HepG2 (cell line): Measurements from ENCODE around the gene C6orf132. TPM values are rescaled to one million over a fixed set of nuclear protein-coding genes. Genes with fewer than 3 reads are reported as not detected.

Experiments used
- ARID3A ChIP-seq: IDR thresholded peaks from 2 replicates; pipeline ENCODE4 v1.6.1; 2012; ENCODE audit warnings: low read depth, low read length, improper control_type of control experiment
- BCL6 ChIP-seq: IDR thresholded peaks from 2 replicates; pipeline ENCODE4 v1.6.1; 2016; ENCODE audit warnings: missing genetic modification reagents, missing compliant biosample characterization
- CTCF ChIP-seq: sonication (generic); formaldehyde crosslinking; IDR thresholded peaks from 2 replicates; pipeline ENCODE4 v1.5.0; 2020; ENCODE audit warnings: mild to moderate bottlenecking, missing genetic modification reagents, moderate library complexity
- ERF ChIP-seq: IDR thresholded peaks from 2 replicates; pipeline ENCODE4 v1.6.1; 2018; ENCODE audit warnings: missing biosample characterization, missing genetic modification reagents
- GABPA ChIP-seq, 2 experiments: IDR thresholded peaks; 2 replicates each; pipeline ENCODE4 v1.6.1; 2011 to 2016; ENCODE audit warnings: low read depth in 2 of 2, low read length in 1 of 2, missing biosample characterization in 1 of 2, missing genetic modification characterization in 1 of 2
- IKZF1 ChIP-seq: fragments of 450-650 bp; IDR thresholded peaks from 2 replicates; pipeline ENCODE4 v1.7.1; 2016
- KAT8 ChIP-seq: IDR thresholded peaks from 2 replicates; pipeline ENCODE4 v1.6.1; 2016; ENCODE audit warnings: missing genetic modification reagents, missing compliant biosample characterization
- KLF6 ChIP-seq: IDR thresholded peaks from 2 replicates; pipeline ENCODE4 v1.8.0; 2016; ENCODE audit warnings: missing biosample characterization, missing genetic modification reagents
- PITX1 ChIP-seq: sonication (generic); formaldehyde crosslinking; IDR thresholded peaks from 2 replicates; pipeline ENCODE4 v1.5.1; 2020; ENCODE audit warnings: mild to moderate bottlenecking, missing genetic modification reagents
- PTBP1 ChIP-seq: fragments of 200-400 bp; formaldehyde crosslinking; IDR thresholded peaks from 2 replicates; pipeline ENCODE4 v1.6.1; 2018; ENCODE audit warnings: low read length, low read depth; ENCODE audit not compliant: poor library complexity, severe bottlenecking
- RXRA ChIP-seq: sonication (generic); formaldehyde crosslinking; IDR thresholded peaks from 2 replicates; pipeline ENCODE4 v1.5.1; 2020; ENCODE audit warnings: missing genetic modification reagents
- RXRB ChIP-seq: IDR thresholded peaks from 2 replicates; pipeline ENCODE4 v1.6.1; 2016; ENCODE audit warnings: borderline replicate concordance, missing genetic modification reagents, missing compliant biosample characterization
- SALL1 ChIP-seq: sonication (generic); formaldehyde crosslinking; IDR thresholded peaks from 2 replicates; pipeline ENCODE4 v1.8.0; 2022; ENCODE audit warnings: mild to moderate bottlenecking, missing genetic modification reagents
- TFAP4 ChIP-seq: sonication (generic); IDR thresholded peaks from 2 replicates; pipeline ENCODE4 v1.6.1; 2016; ENCODE audit warnings: low read depth, borderline replicate concordance
- ZBTB26 ChIP-seq: IDR thresholded peaks from 2 replicates; pipeline ENCODE4 v1.6.1; 2016; ENCODE audit warnings: missing compliant biosample characterization, missing genetic modification reagents, borderline replicate concordance
- ZFP90 ChIP-seq: sonication (generic); formaldehyde crosslinking; IDR thresholded peaks from 2 replicates; pipeline ENCODE4 v1.8.0; 2022; ENCODE audit warnings: missing genetic modification reagents, mild to moderate bottlenecking, inconsistent platforms, borderline replicate concordance
- ZHX1 ChIP-seq: sonication (generic); formaldehyde crosslinking; IDR thresholded peaks from 2 replicates; pipeline ENCODE4 v1.8.1; 2022; ENCODE audit warnings: low read depth, mild to moderate bottlenecking, missing genetic modification reagents
- ZNF451 ChIP-seq: sonication (generic); formaldehyde crosslinking; IDR thresholded peaks from 2 replicates; pipeline ENCODE4 v1.5.0; 2020; ENCODE audit warnings: mild to moderate bottlenecking, missing genetic modification reagents
- ZNF484 ChIP-seq: sonication (generic); formaldehyde crosslinking; IDR thresholded peaks from 2 replicates; pipeline ENCODE4 v1.5.1; 2020; ENCODE audit warnings: mild to moderate bottlenecking, low read depth, missing genetic modification reagents, borderline replicate concordance
- ZNF619 ChIP-seq: sonication (generic); formaldehyde crosslinking; IDR thresholded peaks from 2 replicates; pipeline ENCODE4 v1.4.0; 2020; ENCODE audit warnings: mild to moderate bottlenecking, missing genetic modification reagents
- ZNF768 ChIP-seq: sonication (generic); formaldehyde crosslinking; IDR thresholded peaks from 2 replicates; pipeline ENCODE4 v1.4.0; 2020; ENCODE audit warnings: missing genetic modification reagents
- ZNF891 ChIP-seq: sonication (generic); formaldehyde crosslinking; IDR thresholded peaks from 2 replicates; pipeline ENCODE4 v1.5.0; 2020; ENCODE audit warnings: mild to moderate bottlenecking, missing genetic modification reagents
- polyA plus RNA-seq, 8 experiments: library from polyadenylated mRNA; depleted of rRNA in 3 of 8; stranded (reverse) in 7 of 8; unstranded in 1 of 8; fragments of >200 nt; fragmentation: Illumina TruSeq in 4 of 8; extraction: Trizol in 4 of 8; gene quantifications; 2 replicates each; pipeline versions ENCODE4 v1.2.1 to v1.2.3, GENCODE V29; 2011 to 2016; ENCODE audit warnings: low read depth in 4 of 8, missing spikeins in 1 of 8, mixed read lengths in 1 of 8; ENCODE audit not compliant: insufficient read depth in 1 of 8
- total RNA-seq, 5 experiments: library from RNA; depleted of rRNA; stranded (reverse); fragments of >200 nt; fragmentation: Illumina TruSeq; extraction: Trizol; gene quantifications; 2 replicates each; pipeline ENCODE4 v1.2.3, GENCODE V29; 2016; ENCODE audit warnings: low read depth in 1 of 5

The C6orf132 gene
- total and polyA plus RNA-seq, 2 of the 13 experiments (the other 11 are each of a cell fraction or from before 2014, with no cell fraction given) = 0.78 to 3.0 TPM

GRCh38 chr6:42166444-42167141 is 24.2 kb upstream of the C6orf132 start (continued):
- TF ChIP-seq ZBTB26 (CRISPR knock-in tag) (no peak), ZFP90 (CRISPR knock-in tag) (no peak), KLF6 (CRISPR knock-in tag) (no peak), ZNF484 (CRISPR knock-in tag) (no peak), PITX1 (CRISPR knock-in tag) (peak; percentile 39; the same call in 1 of the 2 replicates), CTCF (peak; percentile 93), ZHX1 (CRISPR knock-in tag) (no peak), PTBP1 (no peak), RXRA (CRISPR knock-in tag) (0 out of 2 replicates have a peak, but pooled peaks have one; percentile 38), KAT8 (CRISPR knock-in tag) (peak; percentile 62; the same call in 1 of the 2 replicates), RXRB (CRISPR knock-in tag) (peak; percentile 39; the same call in 1 of the 2 replicates), TFAP4 (no peak), ZNF451 (CRISPR knock-in tag) (no peak), ARID3A (no peak), GABPA (IDR thresholded peaks at IDR 0.05; ENCODE audit: low read depth, low read length) (no peak), GABPA (CRISPR knock-in tag; IDR thresholded peaks at IDR 0.05; ENCODE audit: low read depth) (0 out of 2 replicates have a peak, but pooled peaks have one; percentile 27), ZNF891 (CRISPR knock-in tag) (peak; percentile 77), ZNF768 (CRISPR knock-in tag) (peak; percentile 78), ERF (CRISPR knock-in tag) (peak; percentile 56; the same call in 1 of the 2 replicates), BCL6 (CRISPR knock-in tag) (0 out of 2 replicates have a peak, but pooled peaks have one; percentile 7), SALL1 (peak; percentile 58; the same call in 1 of the 2 replicates), ZNF619 (CRISPR knock-in tag) (0 out of 2 replicates have a peak, but pooled peaks have one; percentile 49), IKZF1 (no peak)
